AG04450 (cell line): ENCODE results near the gene TSPYL2. TPM values are rescaled to one million over a fixed set of nuclear protein-coding genes. Genes with fewer than 3 reads are reported as not detected.

Experiments used
- CTCF ChIA-PET: fragments of 300-600, 350-600 bp; formaldehyde crosslinking; extraction: SDS; loops from one replicate; lab custom pipeline; 2022; ENCODE audit warnings: antibody characterized with exemption, inconsistent platforms; lab: Charles Lee
- POLR2A ChIA-PET: fragments of 350-600 bp; formaldehyde crosslinking; extraction: SDS; loops from one replicate; lab custom pipeline; 2021; ENCODE audit warnings: antibody characterized with exemption, inconsistent platforms; lab: Yijun Ruan, JAX
- DNase-seq: peaks from one replicate; pipeline ENCODE4 v3.0.0-alpha.2; 2011; ENCODE audit warnings: low read depth, low spot score
- H3K27ac ChIP-seq: one replicate; pipeline ENCODE4 v1.5.1; 2012; ENCODE audit warnings: low read depth, low read length, control low read depth
- H3K27me3 ChIP-seq: one replicate; pipeline ENCODE4 v1.6.0; 2012; ENCODE audit warnings: low read length; ENCODE audit not compliant: control insufficient read depth, insufficient read depth
- H3K4me3 ChIP-seq: 2 replicates; pipeline ENCODE4 v1.5.1; 2011; ENCODE audit warnings: mild to moderate bottlenecking, low read depth, low read length, control low read depth
- H3K9me3 ChIP-seq: 2 replicates; pipeline ENCODE4 v1.5.1; 2012; ENCODE audit warnings: low read length; ENCODE audit not compliant: control insufficient read depth, insufficient read depth
- polyA plus RNA-seq: library from polyadenylated mRNA; depleted of rRNA; stranded (reverse); fragments of >200 nt; gene quantifications from 2 replicates; pipeline ENCODE4 v1.2.3, GENCODE V29; 2011; rRNA removed
- small RNA-seq: library from RNA; depleted of rRNA; stranded (forward); fragments of <200 nt; gene quantifications from one replicate; pipeline ENCODE3, GENCODE V24; 2012; ENCODE audit warnings: low read depth; ENCODE audit not compliant: insufficient read length
- TF ChIP-seq, protein P1 (sequence below): IDR thresholded peaks from 2 replicates; pipeline ENCODE4 v1.5.1; 2011; ENCODE audit warnings: low read depth, low read length, control low read depth, inconsistent platforms

Gene TSPYL2
- polyA plus RNA-seq, 1 experiment: 39.3 TPM

DNA sequence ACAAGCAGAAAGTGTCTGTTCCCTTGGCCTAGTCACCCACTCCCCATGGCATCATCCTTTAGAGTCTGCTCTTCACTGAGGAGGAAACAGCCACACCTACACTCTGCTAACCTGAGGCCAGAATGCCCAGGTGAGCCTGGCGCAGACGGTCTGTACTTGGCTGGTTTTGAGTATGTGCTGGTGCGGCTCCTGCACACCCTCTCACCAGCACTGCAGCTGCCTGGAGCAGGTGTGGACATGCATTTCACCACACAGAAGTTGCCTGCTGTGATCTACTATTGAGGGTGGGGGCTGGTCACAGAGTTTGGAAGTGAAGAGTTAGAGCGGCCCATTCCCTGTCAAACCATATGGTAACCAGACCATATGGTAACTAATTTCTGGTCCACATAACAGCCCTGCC is 51.2 kb downstream of the TSPYL2 start:
- Histone ChIP-seq H3K9me3 (no peaks in the 10 kb centered on the region), H3K27me3 (no peaks in the 10 kb centered on the region), H3K27ac (no peak overlapping the region), H3K4me3 (no peak overlapping the region)
- CTCF ChIA-PET: no interaction called here
- TF ChIP-seq, protein P1, sequence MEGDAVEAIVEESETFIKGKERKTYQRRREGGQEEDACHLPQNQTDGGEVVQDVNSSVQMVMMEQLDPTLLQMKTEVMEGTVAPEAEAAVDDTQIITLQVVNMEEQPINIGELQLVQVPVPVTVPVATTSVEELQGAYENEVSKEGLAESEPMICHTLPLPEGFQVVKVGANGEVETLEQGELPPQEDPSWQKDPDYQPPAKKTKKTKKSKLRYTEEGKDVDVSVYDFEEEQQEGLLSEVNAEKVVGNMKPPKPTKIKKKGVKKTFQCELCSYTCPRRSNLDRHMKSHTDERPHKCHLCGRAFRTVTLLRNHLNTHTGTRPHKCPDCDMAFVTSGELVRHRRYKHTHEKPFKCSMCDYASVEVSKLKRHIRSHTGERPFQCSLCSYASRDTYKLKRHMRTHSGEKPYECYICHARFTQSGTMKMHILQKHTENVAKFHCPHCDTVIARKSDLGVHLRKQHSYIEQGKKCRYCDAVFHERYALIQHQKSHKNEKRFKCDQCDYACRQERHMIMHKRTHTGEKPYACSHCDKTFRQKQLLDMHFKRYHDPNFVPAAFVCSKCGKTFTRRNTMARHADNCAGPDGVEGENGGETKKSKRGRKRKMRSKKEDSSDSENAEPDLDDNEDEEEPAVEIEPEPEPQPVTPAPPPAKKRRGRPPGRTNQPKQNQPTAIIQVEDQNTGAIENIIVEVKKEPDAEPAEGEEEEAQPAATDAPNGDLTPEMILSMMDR: no peak
- POLR2A ChIA-PET: no interaction called here
- no peak for DNase-seq

DNA sequence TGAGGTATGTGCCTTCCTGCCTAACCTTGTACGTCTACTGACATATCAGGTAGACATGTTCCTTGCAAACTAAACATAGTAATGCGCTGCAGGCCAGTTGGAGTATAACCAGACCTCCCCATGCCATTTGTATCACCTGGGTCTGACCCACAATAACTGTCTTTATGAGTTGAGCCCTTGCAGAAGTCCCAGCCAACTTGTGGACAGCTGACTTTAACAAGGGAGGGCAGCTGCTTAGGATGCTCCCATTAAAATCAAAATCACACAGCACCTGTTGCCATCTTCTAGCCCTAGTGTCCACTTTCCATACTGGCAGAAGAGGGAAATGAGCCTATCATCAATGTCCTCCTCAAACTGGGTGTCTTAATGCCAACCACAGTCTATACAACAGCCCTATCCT is 53.4 kb downstream of the TSPYL2 start:
- H3K4me3 ChIP-seq: no peak overlapping the region
- H3K27me3 ChIP-seq: no peaks in the 10 kb centered on the region
- no peak for DNase-seq
- ChIA-PET POLR2A (no interaction called here), CTCF (no interaction called here)
- no peak overlapping the region for H3K27ac ChIP-seq
- no peaks in the 10 kb centered on the region for H3K9me3 ChIP-seq
- TF ChIP-seq, protein P1: no peak

Small RNA genes lying within 50 kb of the gene (small RNA-seq; reads per million reads assigned to genes)
- gene AL591212.2: not detected

Other genes with a start within 250 kb of the TSPYL2 start
- not detected in 2 replicates for gene XAGE3, start 214.3 kb upstream of the TSPYL2 start, polyA plus RNA-seq
- gene FAM156B, start 185.0 kb upstream of the TSPYL2 start, polyA plus RNA-seq: 15.6 and 20.5 TPM in 2 replicates
- 18.2 and 24.0 TPM in 2 replicates for gene FAM156A, start 123.8 kb upstream of the TSPYL2 start, polyA plus RNA-seq
- 3.8 and 5.2 TPM in 2 replicates for gene GPR173, start 33.6 kb upstream of the TSPYL2 start, polyA plus RNA-seq
- gene KANTR, start 11.8 kb downstream of the TSPYL2 start, polyA plus RNA-seq: 3.2 and 3.8 TPM in 2 replicates
- gene KDM5C, start 142.8 kb downstream of the TSPYL2 start, polyA plus RNA-seq: 42.7 and 50.3 TPM in 2 replicates
- gene IQSEC2, start 199.2 kb downstream of the TSPYL2 start, polyA plus RNA-seq: 9.1 and 12.2 TPM in 2 replicates